GM21423 (cell line): ENCODE data around the gene CADM4.

ENCODE experiments used
- ATAC-seq: cut with Tn5 transposase; IDR thresholded peaks from one replicate; pipeline ENCODE4 v1.9.1; 2021; ENCODE audit warnings: mild to moderate bottlenecking, moderate library complexity; ENCODE audit not compliant: unreplicated experiment

The CADM4 gene

DNA sequence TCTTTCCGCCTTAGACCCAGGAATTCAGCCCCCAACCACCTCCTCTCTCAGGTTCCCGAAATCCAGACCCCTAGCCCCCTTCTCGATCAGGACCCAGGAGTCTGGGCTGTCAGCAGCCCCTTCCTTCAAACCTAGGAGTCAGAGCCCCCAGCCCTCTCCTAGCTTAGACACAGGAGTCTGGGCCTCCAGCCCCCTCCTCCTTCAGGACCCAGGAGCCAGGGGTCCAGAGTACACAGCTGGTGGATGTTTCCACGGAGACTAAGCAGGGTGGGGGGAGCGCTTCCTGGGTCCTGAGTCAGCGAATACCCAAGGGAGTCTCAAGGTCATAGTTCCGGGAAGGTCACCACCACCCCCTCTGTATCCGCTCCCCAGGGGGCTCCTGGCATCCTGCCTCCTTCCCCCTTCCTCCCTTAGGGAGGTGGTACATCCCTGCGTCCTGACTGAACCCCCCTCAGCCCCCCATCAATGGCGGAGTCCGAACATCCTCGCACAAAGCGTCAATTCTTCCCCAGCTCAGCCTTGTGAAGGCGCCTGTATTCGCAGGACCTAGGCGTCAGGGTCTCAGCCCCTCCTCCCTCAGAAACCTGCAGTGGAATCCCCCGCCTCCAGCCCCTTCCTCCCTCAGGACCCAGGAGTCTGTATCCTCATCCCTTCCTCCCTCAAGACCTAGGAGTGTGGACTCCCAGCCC, 4.6 kb downstream of the CADM4 start:
- ATAC-seq = no peak

DNA sequence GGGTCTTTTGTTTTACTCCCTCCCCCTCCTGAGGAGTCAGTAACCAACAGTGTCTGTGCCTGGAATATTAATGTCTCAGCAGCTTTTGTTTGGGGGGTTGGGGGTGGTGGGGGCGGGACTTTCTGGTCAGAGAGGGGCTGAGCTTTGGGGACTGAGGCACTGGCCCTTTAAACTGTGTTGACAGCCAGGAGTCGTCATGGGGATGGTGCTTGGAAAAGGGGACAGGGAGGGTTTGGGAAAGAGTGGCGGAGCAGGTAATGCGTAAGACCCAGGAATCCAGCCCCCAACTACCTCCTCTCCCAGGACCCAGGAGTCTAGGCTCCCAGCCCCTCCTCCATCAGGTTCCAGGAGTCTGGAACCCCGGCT, 5.2 kb downstream of the CADM4 start:
- no peak for ATAC-seq

GRCh38 chr19:43634068-43634467, 5.6 kb downstream of the CADM4 start:
- no peak for ATAC-seq

GRCh38 chr19:43633520-43633919, 6.1 kb downstream of the CADM4 start:
- ATAC-seq = no peak

DNA sequence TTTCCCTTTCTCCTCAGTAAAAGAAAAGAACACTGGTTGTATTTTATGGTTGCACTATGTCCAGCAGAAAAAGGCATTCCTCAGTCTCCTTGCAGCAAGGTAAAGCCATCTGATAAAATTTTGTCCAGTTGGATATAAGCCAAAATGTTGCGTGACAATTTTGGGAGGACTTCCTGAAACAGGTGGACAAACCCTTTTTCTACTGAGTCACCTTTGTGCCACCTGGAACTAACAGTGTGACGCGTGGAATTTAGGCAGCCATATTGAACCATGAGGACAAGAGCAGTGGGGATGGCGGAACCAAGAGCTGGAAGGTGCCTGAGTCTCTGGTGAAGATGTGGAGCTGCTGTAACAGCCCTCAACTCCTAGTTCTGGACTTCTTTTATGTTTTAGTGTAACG, 8.2 kb downstream of the CADM4 start:
- ATAC-seq = no peak

DNA sequence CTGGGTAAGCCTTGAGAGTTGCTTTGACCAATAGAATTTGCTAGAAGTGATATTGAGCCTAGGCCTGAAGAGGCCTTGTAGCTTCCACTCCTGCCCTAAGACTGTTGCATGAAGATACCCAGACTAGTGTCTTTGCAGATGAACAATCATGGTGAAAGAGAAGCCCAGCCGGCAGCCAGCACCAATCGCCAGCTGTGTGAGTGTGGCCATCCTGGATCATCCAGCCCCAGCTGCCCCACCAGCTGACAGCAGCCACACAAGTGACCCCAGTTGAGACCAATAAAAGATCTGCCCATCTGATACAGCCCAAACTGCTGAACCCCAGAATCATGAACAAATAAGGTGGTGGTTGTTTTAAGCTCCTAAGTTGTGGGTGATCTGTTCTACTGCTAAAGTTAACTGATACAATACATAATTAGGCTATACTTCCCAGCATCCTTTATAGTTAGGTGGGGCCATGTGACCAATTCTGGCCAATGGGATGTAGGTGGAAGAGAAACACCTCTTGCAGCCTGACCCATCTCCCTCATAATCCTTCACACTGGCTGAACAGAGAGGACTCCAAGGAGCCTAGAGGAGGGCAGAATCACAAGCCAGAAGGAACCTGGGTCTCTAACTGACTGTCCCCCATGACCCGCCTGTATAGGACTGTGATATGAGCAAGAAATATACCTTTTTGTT, 10.9 kb downstream of the CADM4 start:
- ATAC-seq = no peak

- ATAC-seq = no peak
These were observed 12.8 kb downstream of the CADM4 start for GRCh38 chr19:43626838-43627237.

- ATAC-seq = no peak
These were observed 13.6 kb downstream of the CADM4 start for GRCh38 chr19:43625918-43626579.

DNA sequence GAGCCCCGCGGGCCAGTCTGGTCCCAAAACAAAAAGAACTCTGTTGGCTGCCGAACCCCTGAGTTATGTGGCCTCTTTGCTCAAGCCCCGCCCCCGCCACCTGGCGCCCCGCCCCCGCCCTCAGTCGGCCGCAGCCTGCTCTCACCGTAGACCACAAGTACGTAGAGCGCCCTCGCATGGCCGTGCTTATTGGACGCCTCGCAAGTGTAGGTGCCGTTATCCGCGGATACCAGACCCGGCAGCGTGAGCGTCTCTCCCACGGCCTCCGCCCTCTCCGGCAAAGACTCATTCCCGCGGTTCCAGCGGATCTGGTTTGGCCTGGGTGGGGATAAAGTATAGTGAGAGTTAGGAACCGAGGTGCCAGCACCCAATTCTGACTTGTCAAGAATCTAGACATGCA, 14.7 kb downstream of the CADM4 start:
- ATAC-seq = no peak

DNA sequence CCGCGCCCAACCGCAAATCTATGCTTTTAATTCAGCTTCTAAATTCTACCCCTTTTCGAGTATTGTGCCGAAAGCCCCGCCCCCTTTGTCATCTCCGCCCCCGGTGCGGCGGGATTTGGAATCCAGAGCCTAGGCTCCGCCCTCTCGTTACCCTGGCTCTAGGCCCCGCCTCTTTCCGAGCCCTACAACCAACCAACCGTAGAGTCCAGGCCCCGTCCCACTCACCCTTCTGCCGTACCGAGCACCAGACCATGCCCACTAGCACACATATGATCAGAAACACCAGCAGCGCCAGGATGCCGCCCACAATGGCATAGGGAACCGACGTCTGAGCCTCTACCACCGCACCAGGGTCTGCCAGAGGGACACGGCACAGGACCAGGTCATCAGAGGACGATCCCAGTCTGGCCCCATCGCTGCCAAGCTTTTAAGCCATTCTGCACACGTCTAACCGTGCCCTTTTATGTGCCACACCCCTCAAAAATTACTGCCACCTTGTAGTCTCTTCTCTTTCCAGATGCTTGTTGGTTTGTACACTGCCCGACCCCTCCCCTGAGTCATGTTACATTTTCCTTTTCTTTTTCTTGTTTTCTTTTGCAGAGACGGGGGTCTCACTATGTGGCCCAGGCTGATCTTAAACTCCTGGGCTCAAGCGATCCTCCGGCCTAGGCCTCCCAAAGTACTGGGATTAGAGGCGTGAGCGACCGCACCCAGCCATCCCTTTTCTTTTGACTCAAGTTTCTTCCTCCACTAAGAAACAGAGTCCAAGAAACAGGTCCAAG, 15.6 kb downstream of the CADM4 start:
- no peak for ATAC-seq

DNA sequence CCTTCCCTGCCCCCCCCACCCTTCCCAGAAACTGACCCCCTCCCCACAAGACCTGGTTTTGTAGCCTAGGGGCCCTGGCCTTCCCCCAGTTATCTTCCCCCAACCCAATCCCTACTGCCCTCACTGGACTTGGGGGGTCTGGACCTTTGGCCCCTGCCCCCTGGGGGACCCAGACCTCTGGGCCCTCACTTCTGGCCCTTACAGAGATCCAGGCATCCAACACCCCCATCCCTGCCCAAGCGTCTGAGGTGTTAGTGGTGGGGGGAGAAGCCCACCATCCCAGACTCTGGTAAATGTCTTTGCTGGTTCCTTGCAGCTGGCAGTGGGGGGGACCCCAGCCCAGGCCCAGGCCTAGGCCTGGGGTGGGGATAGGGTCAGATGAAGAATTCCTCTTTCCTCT, 16.7 kb downstream of the CADM4 start:
- ATAC-seq = no peak

GRCh38 chr19:43622070-43622469, 17.6 kb downstream of the CADM4 start:
- ATAC-seq = no peak

GRCh38 chr19:43620061-43621001, 19.3 kb downstream of the CADM4 start:
- no peak for ATAC-seq

DNA sequence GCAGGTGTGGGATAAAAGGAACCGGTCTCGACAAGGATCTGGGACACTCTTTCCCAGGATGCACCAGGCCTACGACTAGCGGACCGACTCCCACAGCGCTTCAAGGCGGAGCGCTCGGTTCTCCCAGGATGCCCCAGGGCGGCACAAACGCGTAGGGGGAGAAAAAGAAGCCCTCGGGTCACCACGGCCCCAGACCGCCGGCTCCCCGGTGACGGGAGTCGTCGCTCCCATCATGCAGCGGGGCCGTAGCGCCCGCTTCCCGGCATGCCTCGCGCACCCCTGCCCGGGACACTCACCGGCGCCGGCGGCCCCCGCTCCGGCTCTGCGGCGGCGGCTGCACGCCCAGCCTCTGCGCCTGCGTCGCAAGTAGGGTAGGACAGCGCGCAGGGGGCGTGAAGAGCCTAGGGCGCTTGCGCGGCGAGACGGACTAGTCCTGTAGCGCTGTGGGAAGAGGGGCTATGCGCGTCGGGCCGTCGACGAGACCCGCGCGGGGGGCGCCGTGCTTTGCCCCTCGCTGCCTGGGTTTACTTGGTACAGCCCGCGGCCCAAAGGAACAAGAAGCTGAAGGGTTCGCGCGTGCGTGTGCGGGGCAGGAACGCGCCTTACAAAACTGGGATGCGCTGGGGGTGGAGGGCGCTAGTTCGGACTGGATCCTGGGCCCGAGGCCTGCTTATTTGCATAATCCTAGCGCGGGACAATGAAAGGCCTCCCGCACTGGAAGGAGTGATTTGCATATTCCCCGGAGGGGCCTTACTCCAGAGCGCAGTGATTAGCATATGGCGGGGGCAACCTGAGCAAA, 20.2 kb downstream of the CADM4 start, which contains the start of gene ZNF428:
Gene ZNF428, minus strand, starts transcription at position 368 of the 799 bp plus-strand sequence. CDS start 5,325 bp downstream, outside the sequence.
- ATAC-seq = peak; percentile 75

- peak; percentile 19 for ATAC-seq
These were observed 20.8 kb downstream of the CADM4 start for GRCh38 chr19:43618921-43619261.

- no peak for ATAC-seq
These were observed 22.7 kb downstream of the CADM4 start for GRCh38 chr19:43616954-43617353.

DNA sequence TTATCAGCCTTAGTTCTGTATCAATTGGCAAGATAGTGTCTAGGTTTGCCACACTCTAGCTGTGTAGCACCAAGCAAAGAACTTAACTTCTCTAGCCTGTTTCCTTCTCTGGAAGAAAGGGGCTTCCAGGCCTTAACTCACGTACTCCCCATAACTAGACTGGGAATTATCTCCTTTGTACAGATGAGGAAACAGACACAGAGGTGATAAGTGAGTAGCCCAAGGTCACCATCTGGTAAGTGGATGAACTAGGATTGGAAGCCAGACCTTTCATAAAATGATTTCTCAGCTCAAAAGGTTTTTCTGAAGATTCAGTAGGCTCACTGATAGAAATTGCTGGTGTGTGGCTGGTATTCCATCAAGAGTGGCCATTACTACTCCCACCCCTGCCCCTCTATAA, 23.3 kb downstream of the CADM4 start:
- ATAC-seq = no peak

- no peak for ATAC-seq
These were observed 27.3 kb downstream of the CADM4 start for GRCh38 chr19:43612374-43612773.

DNA sequence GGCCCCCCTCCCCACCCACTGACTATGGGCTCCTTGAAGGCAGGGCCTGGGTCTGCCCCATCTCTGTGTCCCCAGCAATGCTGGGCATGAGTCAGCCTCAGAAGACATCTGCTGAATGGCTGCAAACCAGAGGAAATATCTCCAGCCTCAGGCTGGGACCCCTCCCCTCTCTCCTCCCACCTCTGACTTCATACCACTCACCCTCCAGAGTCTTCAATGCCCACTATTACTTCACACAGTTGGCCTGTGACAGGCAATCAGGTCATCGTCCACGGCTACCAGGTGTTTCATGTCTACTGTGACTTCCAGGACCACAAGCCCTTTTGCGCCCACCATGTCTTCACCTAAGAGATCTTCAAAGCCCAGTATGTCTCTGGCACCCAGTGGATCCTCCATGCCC, 27.9 kb downstream of the CADM4 start, which contains the start of gene SRRM5:
Gene SRRM5, plus strand, starts transcription at position 301 of the 400 bp plus-strand sequence. Its CDS starts 34 bp downstream, at position 335.
- ATAC-seq = no peak
